ACC112 (cell line): ENCODE measurements around the gene SMCO4.

Source experiments
- H2AFZ ChIP-seq: fragments of 200-600 bp; sonication (generic); one replicate; pipeline ENCODE4 v1.6.0; 2017; ENCODE audit warnings: antibody characterized with exemption, low read length; ENCODE audit not compliant: unreplicated experiment
- H3K27ac ChIP-seq: fragments of 200-600 bp; sonication (generic); 2 replicates; pipeline ENCODE4 v1.5.1; 2014; ENCODE audit warnings: low read depth, mild to moderate bottlenecking, antibody characterized with exemption, low read length, moderate library complexity
- H3K27me3 ChIP-seq: fragments of 200-600 bp; sonication (generic); 2 replicates; pipeline ENCODE4 v1.6.1; 2014; ENCODE audit warnings: mild to moderate bottlenecking, antibody characterized with exemption, low read length, moderate library complexity, mixed read lengths; ENCODE audit not compliant: insufficient read depth
- H3K36me3 ChIP-seq: fragments of 200-600 bp; sonication (generic); 2 replicates; pipeline ENCODE4 v1.6.1; 2016; ENCODE audit warnings: mild to moderate bottlenecking, antibody characterized with exemption, low read length, moderate library complexity, mixed read lengths; ENCODE audit not compliant: insufficient read depth
- H3K4me1 ChIP-seq: fragments of 200-600 bp; sonication (generic); one replicate; pipeline ENCODE4 v1.6.1; 2016; ENCODE audit warnings: low read length, mixed read lengths; ENCODE audit not compliant: insufficient read depth, unreplicated experiment, control insufficient read depth
- H3K4me3 ChIP-seq: fragments of 200-600 bp; sonication (generic); 2 replicates; pipeline ENCODE4 v1.5.1; 2014; ENCODE audit warnings: mild to moderate bottlenecking, low read depth, low read length
- H3K79me2 ChIP-seq: fragments of 200-600 bp; sonication (generic); one replicate; pipeline ENCODE4 v1.6.0; 2016; ENCODE audit warnings: low read length; ENCODE audit not compliant: control insufficient read depth, unreplicated experiment, insufficient read depth

SMCO4 gene

GRCh38 chr11:93560199-93560932, 17.2 kb upstream of the SMCO4 start:
- no peaks in the 10 kb centered on the region for H3K36me3 ChIP-seq
- no peaks in the 10 kb centered on the region for H3K79me2 ChIP-seq
- H3K4me1 ChIP-seq, result no peaks in the 10 kb centered on the region
- no peak overlapping the region for H3K4me3 ChIP-seq
- no peak overlapping the region for H3K27ac ChIP-seq
- H2AFZ ChIP-seq, result no peak overlapping the region
- H3K27me3 ChIP-seq, result peaks cover 23% of the 10 kb centered on the region

- peaks cover 30% of the 10 kb centered on the region for H3K27me3 ChIP-seq
- no peaks in the 10 kb centered on the region for H3K36me3 ChIP-seq
- H3K4me1 ChIP-seq, result no peaks in the 10 kb centered on the region
- no peaks in the 10 kb centered on the region for H3K79me2 ChIP-seq
- no peak overlapping the region for H2AFZ ChIP-seq
- no peak overlapping the region for H3K27ac ChIP-seq
- no peak overlapping the region for H3K4me3 ChIP-seq
Observed at GRCh38 chr11:93559681-93560080, 16.5 kb upstream of the SMCO4 start.

- H2AFZ ChIP-seq, result no peak overlapping the region
- H3K79me2 ChIP-seq, result no peaks in the 10 kb centered on the region
- no peaks in the 10 kb centered on the region for H3K4me1 ChIP-seq
- no peaks in the 10 kb centered on the region for H3K36me3 ChIP-seq
- no peak overlapping the region for H3K4me3 ChIP-seq
- H3K27ac ChIP-seq, result no peak overlapping the region
- peaks cover 65% of the 10 kb centered on the region for H3K27me3 ChIP-seq
Observed at GRCh38 chr11:93552874-93553273, 9.7 kb upstream of the SMCO4 start.

DNA sequence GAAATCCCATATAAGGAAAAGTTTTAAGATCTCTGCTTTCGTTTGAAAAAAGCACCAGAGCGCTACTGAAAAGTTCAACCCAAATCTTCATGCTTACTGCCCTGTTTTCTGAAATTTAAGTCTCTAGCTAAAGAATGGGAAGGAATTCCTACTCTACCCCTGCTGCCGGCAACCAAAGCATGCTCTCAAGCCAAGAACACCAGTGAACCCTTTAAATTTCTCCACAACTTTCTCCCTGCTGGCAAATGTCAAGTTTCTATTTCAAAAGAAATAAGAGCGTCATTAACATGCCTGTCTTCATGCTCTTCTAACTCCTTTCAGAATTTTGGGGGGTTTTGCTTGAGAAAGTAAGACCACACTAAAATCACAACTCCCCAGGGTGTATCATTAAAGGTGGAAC, 6.8 kb upstream of the SMCO4 start:
- Histone ChIP-seq H3K4me3 (no peak overlapping the region), H2AFZ (no peak overlapping the region), H3K27me3 (peaks cover 68% of the 10 kb centered on the region), H3K36me3 (no peaks in the 10 kb centered on the region), H3K4me1 (no peaks in the 10 kb centered on the region), H3K79me2 (no peaks in the 10 kb centered on the region), H3K27ac (no peak overlapping the region)

DNA sequence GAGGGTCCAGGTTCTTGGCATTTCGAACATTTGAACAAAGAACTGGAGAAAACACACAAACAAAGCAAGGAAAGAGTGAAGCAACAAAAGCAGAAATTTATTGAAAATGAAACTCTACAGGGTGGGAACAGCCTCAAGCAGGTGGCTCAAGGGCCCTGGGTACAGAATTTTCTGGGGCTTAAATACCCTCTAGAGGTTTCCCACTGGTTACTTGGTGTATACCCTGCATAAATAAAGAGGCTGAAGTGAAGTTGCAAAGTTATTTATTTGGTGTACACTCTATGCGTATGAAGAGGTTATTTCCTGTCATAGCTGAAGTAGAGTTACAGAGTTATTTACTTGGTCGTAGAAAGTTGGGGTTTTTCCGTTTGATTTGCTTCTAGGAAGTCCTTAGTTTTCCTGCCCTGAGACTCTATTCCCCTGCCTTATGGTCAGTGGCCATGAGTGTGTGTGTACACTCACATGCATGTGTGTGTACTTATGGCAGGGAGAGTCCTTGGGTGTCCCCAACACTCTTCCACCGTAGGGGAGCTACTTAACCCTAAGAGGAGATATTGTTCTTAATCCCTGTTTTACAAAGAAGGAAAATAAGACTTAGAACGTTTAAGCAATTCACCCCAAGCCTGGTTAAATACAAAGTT, 5.6 kb upstream of the SMCO4 start:
- no peak overlapping the region for H3K27ac ChIP-seq
- peaks cover 57% of the 10 kb centered on the region for H3K27me3 ChIP-seq
- no peak overlapping the region for H3K4me3 ChIP-seq

DNA sequence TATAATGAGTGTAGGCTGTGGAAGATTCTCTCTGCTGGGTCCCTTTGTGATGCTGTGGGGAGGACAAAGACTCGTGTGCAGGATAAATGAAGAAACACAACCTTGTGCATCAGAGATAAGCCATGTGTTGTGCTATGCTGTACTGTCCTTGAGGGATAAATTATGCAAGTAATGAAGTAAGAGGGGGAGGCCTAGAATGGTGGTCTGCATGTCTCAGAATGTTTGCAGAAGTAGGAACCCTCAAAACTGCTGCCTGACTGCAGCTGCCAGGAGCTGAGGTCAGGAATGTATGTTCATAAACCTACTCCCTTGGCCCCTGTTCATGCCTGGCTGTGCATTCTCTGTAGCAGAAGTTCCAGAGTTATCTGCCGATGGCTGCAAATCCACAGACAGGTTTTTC, 4.6 kb upstream of the SMCO4 start:
- Histone ChIP-seq H3K27ac (no peak overlapping the region), H3K4me3 (no peak overlapping the region), H3K36me3 (no peaks in the 10 kb centered on the region)

More for the DNA sequence above, 5.6 kb upstream of the SMCO4 start:
- Histone ChIP-seq H3K79me2 (no peaks in the 10 kb centered on the region), H3K36me3 (no peaks in the 10 kb centered on the region), H2AFZ (no peak overlapping the region), H3K4me1 (peaks cover 2% of the 10 kb centered on the region)

DNA sequence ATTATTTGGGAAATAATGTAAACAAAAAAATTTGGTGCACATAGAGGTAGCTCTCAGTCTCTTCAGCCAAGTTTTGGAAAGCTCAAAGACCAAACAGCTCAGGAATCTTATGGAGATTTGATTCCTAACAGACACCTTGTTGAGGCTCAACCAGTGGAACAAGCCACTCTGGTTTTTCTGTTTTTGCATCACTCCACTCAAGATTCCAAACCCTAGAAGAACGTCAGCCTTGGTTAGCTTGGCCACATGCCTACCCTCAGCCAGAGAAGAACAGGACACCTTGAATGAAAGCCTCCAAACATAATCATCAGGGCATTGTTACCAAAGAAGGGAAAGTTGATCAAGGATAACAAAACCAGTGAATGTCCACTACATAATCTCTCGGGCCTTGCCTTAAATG, 3.8 kb upstream of the SMCO4 start:
- Histone ChIP-seq H2AFZ (no peak overlapping the region), H3K79me2 (no peaks in the 10 kb centered on the region), H3K27ac (no peak overlapping the region), H3K27me3 (peaks cover 52% of the 10 kb centered on the region), H3K4me3 (no peak overlapping the region), H3K4me1 (peaks cover 9% of the 10 kb centered on the region), H3K36me3 (no peaks in the 10 kb centered on the region)

More for the DNA sequence above, 4.6 kb upstream of the SMCO4 start:
- H3K4me1 ChIP-seq, result peaks cover 5% of the 10 kb centered on the region
- no peaks in the 10 kb centered on the region for H3K79me2 ChIP-seq
- H3K27me3 ChIP-seq, result peaks cover 52% of the 10 kb centered on the region
- no peak overlapping the region for H2AFZ ChIP-seq

DNA sequence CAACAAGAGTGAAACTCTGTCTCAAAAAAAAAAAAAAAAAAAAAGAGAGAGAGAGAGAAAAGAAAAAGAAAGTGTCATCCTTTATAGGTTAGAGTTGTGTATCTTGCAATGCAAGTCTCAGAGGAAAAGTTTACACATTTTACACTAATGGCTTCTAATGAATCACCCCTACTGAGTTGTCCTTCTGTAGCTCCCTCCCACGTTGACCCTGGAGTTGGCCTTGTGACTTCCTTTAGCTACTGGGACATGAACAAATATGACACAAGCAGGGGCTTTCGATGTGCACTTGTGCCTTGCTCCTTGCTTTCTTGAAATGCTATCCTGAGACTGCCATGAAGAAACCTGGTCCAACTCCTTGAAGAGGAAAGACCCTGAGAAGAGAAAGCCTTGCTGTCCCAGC, 2.4 kb upstream of the SMCO4 start:
- H3K27ac ChIP-seq, result no peak overlapping the region
- H3K27me3 ChIP-seq, result peaks cover 39% of the 10 kb centered on the region
- peaks cover 12% of the 10 kb centered on the region for H3K4me1 ChIP-seq
- H3K4me3 ChIP-seq, result no peak overlapping the region
- H2AFZ ChIP-seq, result no peak overlapping the region
- H3K79me2 ChIP-seq, result peaks cover under 1% of the 10 kb centered on the region
- H3K36me3 ChIP-seq, result no peaks in the 10 kb centered on the region

DNA sequence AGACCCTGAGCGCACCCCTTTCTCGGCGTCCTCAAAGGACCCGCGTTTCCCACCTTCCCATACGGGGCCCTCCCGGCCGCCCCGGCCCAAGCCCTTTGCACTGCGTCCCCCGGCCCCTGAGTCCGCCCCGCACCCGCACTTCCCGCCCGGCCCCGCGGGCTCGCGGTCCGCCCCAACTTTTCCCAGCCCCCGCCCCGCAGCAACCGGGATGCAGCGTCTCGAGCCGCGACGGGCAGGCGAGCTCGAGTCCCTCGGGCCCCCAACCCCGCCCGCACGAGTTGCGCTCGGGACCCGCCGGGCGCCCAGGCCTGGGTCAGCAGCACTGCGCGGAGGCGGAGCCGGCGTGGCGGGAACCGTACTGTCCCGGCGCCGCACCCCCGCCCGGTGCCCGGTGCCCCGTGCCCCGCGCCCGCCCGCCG, 371 bp downstream of the SMCO4 start:
- H3K4me1 ChIP-seq, result peaks cover 14% of the 10 kb centered on the region
- no peaks in the 10 kb centered on the region for H3K36me3 ChIP-seq
- peaks cover 22% of the 10 kb centered on the region for H3K27me3 ChIP-seq
- H3K4me3 ChIP-seq, result peak overlapping the region; percentile 92
- H2AFZ ChIP-seq, result peak overlapping the region; percentile 55
- H3K27ac ChIP-seq, result no peak overlapping the region; the same call in 1 of the 2 replicates
- peaks cover 6% of the 10 kb centered on the region for H3K79me2 ChIP-seq

DNA sequence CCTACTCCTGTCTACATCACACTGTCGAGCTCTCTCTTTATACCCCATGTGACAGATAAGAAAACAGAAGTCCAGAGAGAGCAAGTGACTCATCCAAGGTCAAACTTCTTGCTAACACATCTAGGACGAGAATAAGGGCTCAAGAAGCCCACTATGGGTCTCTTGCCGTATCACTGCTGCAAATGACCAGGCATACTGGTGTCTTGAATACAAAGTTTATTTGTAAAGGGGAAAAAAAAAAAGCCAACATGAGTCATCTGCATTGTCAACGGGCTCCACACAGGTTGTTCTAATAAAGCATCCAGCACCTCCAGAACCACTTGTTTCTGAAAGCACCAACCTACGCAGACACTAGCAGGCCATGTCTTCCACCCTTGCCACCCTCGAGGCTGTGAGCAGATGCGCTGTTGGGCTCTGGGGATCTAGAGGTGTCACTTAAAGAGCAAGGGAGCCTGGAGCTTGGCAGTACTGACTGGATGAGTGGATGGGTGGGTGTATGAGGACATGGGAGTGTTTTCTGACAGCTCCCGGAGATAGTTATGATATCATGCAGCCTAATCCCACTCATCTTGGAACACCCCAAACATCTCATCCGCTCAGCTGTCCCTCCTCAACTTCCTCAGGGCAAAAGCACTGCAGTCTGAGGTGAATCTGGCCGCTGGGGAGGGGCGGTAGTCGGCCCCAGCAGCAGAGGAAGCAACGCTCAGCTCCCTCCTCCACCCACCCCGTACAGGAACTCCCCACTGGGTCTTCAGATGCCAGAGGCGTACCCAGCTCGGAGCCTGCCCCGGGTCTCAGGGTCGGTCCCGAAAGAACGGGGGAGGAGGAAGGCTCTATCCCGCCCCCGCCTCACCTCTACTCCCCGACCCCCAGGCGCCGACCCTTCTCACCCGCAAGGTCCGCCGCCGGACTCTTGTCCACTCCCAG, 1.0 kb downstream of the SMCO4 start:
- peak overlapping the region; percentile 92 for H3K4me3 ChIP-seq
- peaks cover 6% of the 10 kb centered on the region for H3K79me2 ChIP-seq
- peaks cover 16% of the 10 kb centered on the region for H3K27me3 ChIP-seq
- H3K36me3 ChIP-seq, result no peaks in the 10 kb centered on the region
- H2AFZ ChIP-seq, result peak overlapping the region; percentile 55
- H3K27ac ChIP-seq, result no peak overlapping the region; the same call in 1 of the 2 replicates
- H3K4me1 ChIP-seq, result peaks cover 18% of the 10 kb centered on the region
